Panc1 (cell line): ENCODE measurements around the gene TTC23. TPM values are rescaled to one million over a fixed set of nuclear protein-coding genes. Genes with fewer than 3 reads are reported as not detected.

ENCODE experiments used
- ATAC-seq: fragments of 200-7000 bp; cut with Tn5 transposase; 2 replicates; pipeline ENCODE4 v1.9.1; 2020; ENCODE audit warnings: mild to moderate bottlenecking, moderate library complexity
- BruUV-seq: library from RNA; stranded (reverse); fragments of 400-500 nt; replicated peaks from 2 replicates; lab custom pipeline; 2021; lab: Mats Ljungman, UMichigan
- CTCF ChIA-PET: fragments of 300-600 bp; sonication (Branson Sonifier 250); formaldehyde crosslinking; loops from one replicate; lab custom pipeline; 2022; ENCODE audit warnings: antibody characterized with exemption; lab: Charles Lee
- POLR2A ChIA-PET: fragments of 300-600 bp; sonication (Branson Sonifier 250); formaldehyde crosslinking; loops from one replicate; lab custom pipeline; 2022; ENCODE audit warnings: antibody characterized with exemption; lab: Charles Lee
- DNase-seq: peaks from one replicate; pipeline ENCODE4 v3.0.0-alpha.2; 2010; ENCODE audit warnings: low read depth, low spot score
- H3K27ac ChIP-seq: 2 replicates; pipeline ENCODE4 v1.5.1; 2011; ENCODE audit warnings: mild to moderate bottlenecking, low read length, inconsistent platforms
- H3K27me3 ChIP-seq: fragments of 200-500 bp; sonication (Bioruptor generic); 2 replicates; pipeline ENCODE4 v1.6.0; 2014; ENCODE audit warnings: low read length, inconsistent platforms; ENCODE audit not compliant: control insufficient read depth, insufficient read depth
- H3K36me3 ChIP-seq: fragments of 200-500 bp; sonication (Bioruptor generic); 2 replicates; pipeline ENCODE4 v1.5.1; 2014; ENCODE audit warnings: inconsistent platforms, mild to moderate bottlenecking, low read length, moderate library complexity; ENCODE audit not compliant: control insufficient read depth, insufficient read depth
- H3K4me1 ChIP-seq: 2 replicates; pipeline ENCODE4 v1.5.1; 2011; ENCODE audit warnings: inconsistent platforms, mild to moderate bottlenecking, low read length, moderate library complexity; ENCODE audit not compliant: control insufficient read depth, insufficient read depth
- H3K4me3 ChIP-seq, 2 experiments: 2 replicates each; pipeline ENCODE4 v1.5.1; 2011 to 2012; ENCODE audit warnings: low read depth in 2 of 2, low read length in 2 of 2, mild to moderate bottlenecking in 2 of 2, inconsistent platforms in 1 of 2, moderate library complexity in 1 of 2
- H3K9me3 ChIP-seq: fragments of 200-500 bp; sonication (Bioruptor generic); 2 replicates; pipeline ENCODE4 v1.5.1; 2014; ENCODE audit warnings: low read depth, mild to moderate bottlenecking, inconsistent platforms, low read length, moderate library complexity; ENCODE audit not compliant: control insufficient read depth, insufficient read depth
- CTCF ChIP-seq: fragments of 450-650 bp; IDR thresholded peaks from 2 replicates; pipeline ENCODE4 v1.5.1; 2017; ENCODE audit warnings: mild to moderate bottlenecking
- POLR2AphosphoS5 ChIP-seq: IDR thresholded peaks from 2 replicates; pipeline ENCODE4 v1.6.1; 2012; ENCODE audit warnings: mild to moderate bottlenecking, low read depth, low read length, moderate library complexity
- REST ChIP-seq, 2 experiments: IDR thresholded peaks; 2 replicates each; pipeline ENCODE4 v1.6.1; 2011 to 2012; ENCODE audit warnings: low read depth in 2 of 2, control low read depth in 1 of 2, low read length in 1 of 2, mild to moderate bottlenecking in 1 of 2, moderate library complexity in 1 of 2; ENCODE audit not compliant: insufficient read depth in 1 of 2
- SIN3A ChIP-seq: IDR thresholded peaks from 2 replicates; pipeline ENCODE4 v1.6.1; 2012; ENCODE audit warnings: low read depth, mild to moderate bottlenecking, low read length, moderate library complexity, borderline replicate concordance; ENCODE audit not compliant: insufficient read depth
- TCF7L2 ChIP-seq: IDR thresholded peaks from 2 replicates; pipeline ENCODE4 v1.6.1; 2011; ENCODE audit warnings: mild to moderate bottlenecking, low read depth, low read length, inconsistent platforms
- in situ Hi-C: cut with HindIII; loops from 2 replicates; pipeline ENCODE4 v1.10.0; 2016; ENCODE audit warnings: low sequenced_read_pairs, low pct_unique_long_range_greater_than_20kb
- intact Hi-C: fragments of 100-400 bp; cut with micrococcal nuclease; formaldehyde crosslinking; loops from one replicate; pipeline ENCODE4 v1.10.0; 2022; ENCODE audit not compliant: unreplicated experiment
- total RNA-seq: library from RNA; stranded (reverse); gene quantifications from one replicate; pipeline ENCODE4 v1.2.1, GENCODE V29; 2021; ENCODE audit not compliant: unreplicated experiment

TTC23 gene
- total RNA-seq, 1 experiment from 2014 or later: 21.7 TPM

- TF ChIP-seq TCF7L2 (no peak), REST (IDR thresholded peaks at IDR 0.05; ENCODE audit: insufficient read depth in 1 of 2, low read depth in 2 of 2, low read length in 1 of 2) (no peak), POLR2AphosphoS5 (no peak), SIN3A (no peak), CTCF (no peak)
- ATAC-seq (no peak), DNase-seq (no peak)
- Histone ChIP-seq H3K4me1 (no peaks in the 10 kb centered on the region), H3K27me3 (no peaks in the 10 kb centered on the region), H3K4me3 (no peak overlapping the region), H3K27ac (no peak overlapping the region), H3K36me3 (no peaks in the 10 kb centered on the region), H3K9me3 (no peaks in the 10 kb centered on the region)
- ChIA-PET POLR2A (no interaction called here), CTCF (no interaction called here)
- no TSS peak for BruUV-seq
- intact Hi-C loops (no loop called here), in situ Hi-C loops (no loop called here)
Observed at GRCh38 chr15:99140590-99140989, 108.8 kb downstream of the TTC23 start.

GRCh38 chr15:99139276-99139675 is 110.1 kb downstream of the TTC23 start:
- ChIA-PET POLR2A (no interaction called here), CTCF (no interaction called here)
- in situ Hi-C loops: no loop called here
- no TSS peak for BruUV-seq
- no peak overlapping the region for H3K27ac ChIP-seq
- no peak for DNase-seq
- H3K4me3 ChIP-seq: no peak overlapping the region
- TF ChIP-seq CTCF (no peak), REST (IDR thresholded peaks at IDR 0.05; ENCODE audit: insufficient read depth in 1 of 2, low read depth in 2 of 2, low read length in 1 of 2) (no peak), TCF7L2 (no peak), SIN3A (no peak), POLR2AphosphoS5 (no peak)
- ATAC-seq: no peak
- no peaks in the 10 kb centered on the region for H3K9me3 ChIP-seq
- intact Hi-C loops: no loop called here
- no peaks in the 10 kb centered on the region; the same call in 1 of the 2 replicates for H3K4me1 ChIP-seq
- no peaks in the 10 kb centered on the region for H3K36me3 ChIP-seq
- no peaks in the 10 kb centered on the region for H3K27me3 ChIP-seq
